GM21528 (cell line): ENCODE measurements around the gene EPM2AIP1.
A peak's percentile ranks its signal among the peaks of the same experiment; 100 is the strongest.
"Not testable (repeated sequence)": the region's sequence is repeated elsewhere in the genome, so short reads cannot be mapped to it uniquely, and the experiment has no call there.

ENCODE experiments used
- ATAC-seq: cut with Tn5 transposase; IDR thresholded peaks from one replicate; pipeline ENCODE4 v1.9.1; 2021; ENCODE audit warnings: mild to moderate bottlenecking, moderate library complexity; ENCODE audit not compliant: unreplicated experiment, low FRiP score

Gene EPM2AIP1

GRCh38 chr3:36992806-36993325 is at the start of gene EPM2AIP1:
Gene EPM2AIP1, minus strand, starts transcription at chr3:36993131. Its CDS starts 54 bp downstream, at chr3:36993077.
- peak; percentile 89 for ATAC-seq

GRCh38 chr3:37042712-37043111 is 49.8 kb upstream of the EPM2AIP1 start:
- ATAC-seq = not testable (repeated sequence)

DNA sequence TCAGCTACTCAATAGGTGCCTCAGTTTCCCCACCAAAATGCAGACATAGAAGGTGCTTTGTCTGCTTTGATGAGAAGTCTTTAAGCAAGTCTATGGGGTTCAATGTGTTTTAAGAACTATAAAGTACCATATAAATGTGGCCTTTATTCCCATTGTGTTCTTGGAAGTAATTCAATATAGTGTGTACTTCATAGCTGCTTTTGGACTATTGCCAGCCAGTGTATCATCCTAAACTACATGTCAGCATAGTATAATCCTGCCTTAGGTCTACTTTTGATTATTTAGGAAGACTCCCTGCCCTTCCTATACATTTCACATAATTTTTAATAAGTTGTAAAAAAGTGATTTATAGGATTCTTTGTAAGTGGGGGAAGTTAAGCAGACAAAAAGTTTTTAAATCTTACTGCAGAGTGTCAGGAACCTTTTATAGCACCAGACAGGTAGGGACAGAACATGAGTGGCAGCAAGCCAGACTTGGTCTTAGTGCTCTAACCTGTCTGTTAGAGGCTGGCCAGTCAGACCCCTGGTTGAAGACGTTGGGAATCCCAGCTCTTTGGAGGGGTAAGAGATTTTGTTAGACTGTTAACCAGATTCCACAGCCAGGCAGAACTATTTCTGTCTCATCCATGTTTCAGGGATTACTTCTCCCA is 48.7 kb upstream of the EPM2AIP1 start:
- ATAC-seq = no peak

- no peak for ATAC-seq
Observed at GRCh38 chr3:37040231-37040630, 47.3 kb upstream of the EPM2AIP1 start.

GRCh38 chr3:37039161-37039846 is 46.4 kb upstream of the EPM2AIP1 start:
- no peak for ATAC-seq

DNA sequence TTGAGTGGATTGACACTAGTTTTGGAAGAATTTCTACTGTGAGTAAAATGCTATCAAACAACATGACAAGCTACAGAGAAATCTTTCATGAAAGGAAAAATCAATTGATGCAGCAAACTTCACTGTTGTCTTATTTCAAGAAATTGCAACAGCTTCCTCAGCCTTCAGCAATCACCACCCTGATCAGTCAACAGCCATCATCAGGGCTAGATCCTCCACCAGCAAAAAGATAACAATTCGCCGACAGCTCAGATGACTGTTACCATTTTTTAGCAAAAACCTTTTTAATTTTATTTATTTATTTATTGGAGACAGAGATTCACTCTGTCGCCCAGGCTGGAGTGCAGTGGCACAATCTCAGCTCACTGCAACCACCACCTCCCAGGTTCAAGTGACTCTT is 44.4 kb upstream of the EPM2AIP1 start:
- no peak for ATAC-seq

DNA sequence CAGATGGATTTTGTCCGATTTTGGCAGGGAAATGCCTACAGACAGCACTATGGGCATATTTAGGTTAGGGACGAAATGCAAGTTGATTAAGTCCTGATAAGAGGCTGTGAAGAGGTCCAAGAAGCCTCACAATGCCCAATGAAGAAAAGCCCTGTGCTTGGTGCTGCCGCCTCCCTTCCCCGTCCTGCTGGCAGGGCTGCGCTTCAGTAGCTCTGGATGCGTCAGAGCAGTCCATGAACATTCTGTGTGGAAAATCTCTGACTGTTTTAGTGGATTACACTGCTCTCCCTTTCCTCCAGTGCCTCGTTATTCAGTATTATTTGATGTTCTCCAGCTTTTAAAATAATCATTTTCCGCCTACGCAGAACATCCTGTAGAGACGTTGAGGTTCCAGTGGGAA is 40.0 kb upstream of the EPM2AIP1 start:
- no peak for ATAC-seq

DNA sequence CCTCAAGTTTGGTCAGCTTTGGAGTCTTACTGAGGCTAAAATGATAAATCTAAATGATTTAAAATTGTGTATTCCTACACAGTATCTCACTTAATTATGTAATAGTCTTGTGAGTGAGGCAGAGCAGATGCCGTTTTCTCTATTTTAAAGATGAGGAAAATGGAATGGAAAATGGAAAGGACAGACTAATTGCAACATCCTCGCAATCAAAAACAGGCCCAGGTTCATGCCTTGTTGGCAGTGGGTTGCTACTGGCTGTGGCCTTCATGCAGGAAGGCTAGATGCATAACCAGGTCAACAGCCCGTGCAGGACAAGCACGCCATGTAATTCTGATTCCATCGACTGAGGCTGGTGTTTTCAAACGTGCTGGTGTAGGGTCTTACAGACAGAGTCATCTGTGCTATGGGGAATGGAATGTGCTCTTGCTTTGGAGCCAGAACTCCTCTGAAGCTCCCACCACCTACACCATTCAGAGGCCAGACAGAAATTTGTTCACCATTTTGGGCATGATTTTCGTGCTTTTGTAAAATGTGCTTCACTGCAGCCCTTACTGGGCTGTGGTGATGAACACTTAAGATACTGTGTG is 38.3 kb upstream of the EPM2AIP1 start:
- ATAC-seq = no peak

DNA sequence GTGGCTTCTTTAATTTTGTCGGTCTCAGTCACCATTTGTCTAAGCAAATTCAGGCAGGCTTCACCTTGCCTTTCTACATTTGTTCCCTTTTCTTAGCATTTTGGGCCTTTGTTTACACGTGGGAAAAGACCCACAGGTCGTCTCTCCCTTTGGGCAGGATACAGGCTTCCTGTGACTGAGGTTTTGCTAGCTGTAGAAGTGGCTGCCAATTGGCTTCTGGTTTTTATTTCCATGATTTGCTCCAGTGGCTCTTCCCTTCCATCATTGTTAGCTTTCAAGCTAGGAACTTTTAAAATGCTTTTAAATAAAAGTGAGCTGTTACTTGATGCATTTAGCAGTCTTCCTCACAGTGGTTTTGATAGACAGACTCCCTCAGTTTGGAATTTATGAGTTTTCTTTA is 37.7 kb upstream of the EPM2AIP1 start:
- ATAC-seq = no peak

DNA sequence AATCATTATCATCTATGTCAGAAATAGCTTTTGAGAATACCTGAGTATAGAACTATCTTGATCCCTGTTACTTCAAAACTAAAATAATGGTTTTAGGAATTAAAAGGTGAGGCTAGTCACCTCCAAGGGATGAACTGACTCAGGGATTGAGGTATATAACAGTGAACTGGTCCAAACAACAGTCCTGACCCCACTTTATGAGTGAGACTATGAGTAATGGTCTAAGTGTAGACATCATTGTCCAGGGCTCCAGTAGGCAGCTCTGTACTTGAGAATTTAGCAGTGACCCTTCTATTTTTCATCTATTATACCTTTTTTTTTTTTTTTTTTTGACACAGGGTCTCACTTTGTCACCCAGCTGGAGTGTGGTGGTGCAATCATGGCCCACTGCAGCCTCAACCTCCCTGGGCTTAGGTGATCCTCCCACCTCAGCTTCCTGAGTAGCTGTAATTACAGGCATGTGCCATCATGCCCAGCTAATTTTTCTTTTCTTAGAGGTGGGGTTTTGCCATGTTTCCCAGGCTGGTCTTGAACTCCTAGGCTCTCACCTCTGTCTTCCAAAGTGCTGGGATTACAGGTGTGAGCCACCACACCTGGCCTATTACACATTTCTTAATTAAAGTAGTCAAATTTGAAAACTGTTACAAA is 36.7 kb upstream of the EPM2AIP1 start:
- ATAC-seq = no peak

DNA sequence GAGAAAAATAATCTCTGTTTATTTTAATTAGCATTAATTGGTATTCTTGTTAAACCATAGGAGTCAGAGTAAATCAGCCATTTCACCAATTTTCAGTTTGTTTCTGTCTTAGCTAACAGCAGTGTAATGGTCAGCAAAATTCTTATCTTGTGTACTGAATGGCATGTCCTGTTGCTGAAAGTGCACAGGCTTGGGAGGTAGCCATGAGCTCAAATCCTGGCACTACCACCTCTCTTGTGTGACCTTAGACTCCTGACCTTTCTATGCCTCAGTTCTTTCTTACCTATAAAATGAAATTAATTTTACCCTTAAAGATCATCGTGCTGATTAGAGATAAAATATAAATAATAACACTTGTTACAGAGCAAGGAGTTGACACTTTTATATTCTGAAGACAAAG is 36.2 kb upstream of the EPM2AIP1 start:
- ATAC-seq = no peak

DNA sequence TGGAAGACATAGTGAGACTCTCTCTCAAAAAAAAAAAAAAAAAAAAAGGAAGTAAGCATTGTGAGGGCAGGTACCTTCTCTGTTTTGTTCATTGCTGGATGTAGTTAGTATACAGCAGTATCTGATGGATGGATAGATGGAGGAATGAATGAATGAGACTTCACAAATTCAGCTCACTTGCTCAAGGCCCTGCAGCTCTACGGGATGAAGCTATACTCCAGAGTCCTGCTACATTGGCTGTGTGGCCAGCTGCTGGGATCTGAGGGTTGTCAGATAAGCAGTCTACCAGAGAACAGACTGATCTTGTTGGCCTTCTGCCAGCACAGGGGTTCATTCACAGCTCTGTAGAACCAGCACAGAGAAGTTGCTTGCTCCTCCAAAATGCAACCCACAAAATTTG is 35.4 kb upstream of the EPM2AIP1 start:
- ATAC-seq = no peak

- no peak for ATAC-seq
Observed at GRCh38 chr3:37026851-37027250, 33.9 kb upstream of the EPM2AIP1 start.

DNA sequence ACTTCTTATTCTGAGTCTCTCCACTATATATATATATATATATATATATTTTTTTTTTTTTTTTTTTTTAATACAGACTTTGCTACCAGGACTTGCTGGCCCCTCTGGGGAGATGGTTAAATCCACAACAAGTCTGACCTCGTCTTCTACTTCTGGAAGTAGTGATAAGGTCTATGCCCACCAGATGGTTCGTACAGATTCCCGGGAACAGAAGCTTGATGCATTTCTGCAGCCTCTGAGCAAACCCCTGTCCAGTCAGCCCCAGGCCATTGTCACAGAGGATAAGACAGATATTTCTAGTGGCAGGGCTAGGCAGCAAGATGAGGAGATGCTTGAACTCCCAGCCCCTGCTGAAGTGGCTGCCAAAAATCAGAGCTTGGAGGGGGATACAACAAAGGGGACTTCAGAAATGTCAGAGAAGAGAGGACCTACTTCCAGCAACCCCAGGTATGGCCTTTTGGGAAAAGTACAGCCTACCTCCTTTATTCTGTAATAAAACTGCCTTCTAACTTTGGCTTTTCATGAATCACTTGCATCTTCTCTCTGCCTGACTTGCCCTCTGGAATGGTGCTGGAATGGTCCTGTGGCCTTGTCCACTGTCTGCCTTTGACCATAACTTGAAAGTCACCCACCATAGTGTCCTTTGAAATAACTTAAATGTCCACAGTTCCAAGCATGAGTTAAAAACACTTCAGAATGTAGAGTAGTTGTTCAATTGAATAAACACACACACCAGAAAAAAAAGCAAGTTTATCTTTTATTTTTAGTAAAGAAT is 32.8 kb upstream of the EPM2AIP1 start:
- no peak for ATAC-seq

- ATAC-seq = no peak
Observed at GRCh38 chr3:37024820-37025405, 32.0 kb upstream of the EPM2AIP1 start.

DNA sequence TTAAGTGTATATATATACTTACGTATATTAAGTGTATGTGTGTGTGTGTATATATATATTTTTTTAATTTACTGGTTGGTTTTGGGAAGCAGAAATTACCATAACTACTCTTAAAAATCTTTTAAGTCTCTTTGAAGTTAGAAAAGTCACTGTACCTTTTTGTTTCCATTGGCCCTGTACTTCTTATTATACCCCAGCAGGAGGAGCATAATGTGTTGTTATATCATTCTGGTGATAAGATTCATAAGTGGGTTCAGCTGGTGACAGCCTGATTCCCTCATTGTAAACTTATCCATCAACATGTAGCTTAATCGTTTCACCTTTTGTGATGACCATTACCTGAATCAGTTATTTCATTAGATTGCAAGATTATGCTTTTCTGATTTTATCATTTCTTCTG is 31.2 kb upstream of the EPM2AIP1 start:
- ATAC-seq = no peak

GRCh38 chr3:37017683-37018082 is 24.8 kb upstream of the EPM2AIP1 start:
- no peak for ATAC-seq

- no peak for ATAC-seq
Observed at GRCh38 chr3:37016903-37017302, 24.0 kb upstream of the EPM2AIP1 start.

DNA sequence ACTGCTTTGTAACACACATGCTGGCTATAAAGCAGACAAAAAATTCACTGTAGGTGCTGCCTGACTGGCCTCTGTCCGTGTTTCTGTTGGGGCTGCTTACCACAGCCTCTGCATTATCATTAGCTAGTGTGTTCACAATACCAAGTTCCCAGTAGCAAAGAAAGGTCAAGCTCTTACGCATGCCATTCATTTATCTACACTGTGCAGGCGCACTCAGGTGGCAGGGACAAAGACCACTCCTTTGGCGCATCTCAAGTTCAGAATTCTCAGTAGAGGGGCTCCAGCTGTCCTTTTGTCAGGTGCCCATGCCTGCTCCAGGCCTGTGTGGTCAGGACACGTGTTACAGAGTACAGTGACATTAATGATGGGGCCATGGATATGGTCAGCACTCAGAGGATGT is 22.7 kb upstream of the EPM2AIP1 start:
- no peak for ATAC-seq

DNA sequence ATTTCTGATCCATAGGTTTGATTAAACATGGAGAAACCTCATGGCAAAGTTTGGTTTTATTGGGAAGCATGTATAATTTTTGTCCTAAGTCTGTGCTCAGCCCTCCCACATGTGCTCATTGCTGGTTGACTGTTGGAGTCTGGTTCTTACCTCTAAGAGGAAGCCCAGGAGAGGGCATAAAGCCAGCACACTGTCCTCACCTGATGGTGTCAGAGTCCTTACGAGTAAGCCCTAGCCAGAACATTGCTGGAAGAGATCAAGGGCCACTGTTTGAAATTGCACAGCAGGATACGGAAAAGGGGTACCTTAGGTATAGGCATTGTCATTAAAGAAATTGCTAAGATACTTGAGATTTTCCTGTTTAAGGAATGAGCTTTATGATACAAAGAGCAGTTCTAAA is 21.7 kb upstream of the EPM2AIP1 start:
- no peak for ATAC-seq
